Hematopoietic multipotent progenitor cell treated with erythropoietin and hydrocortisone succinate and interleukin-3 and kit ligand, for 4 days (in vitro differentiated cells): ENCODE data around the gene CAVIN4.
A peak's percentile ranks its signal among the peaks of the same experiment; 100 is the strongest.

Experiments
- DNase-seq: peaks from one replicate; pipeline ENCODE4 v3.0.0-alpha.2; 2015

The CAVIN4 gene

GRCh38 chr9:100591139-100591538 is 13.3 kb downstream of the CAVIN4 start:
- no peak for DNase-seq

GRCh38 chr9:100591639-100592412 is 13.9 kb downstream of the CAVIN4 start:
- no peak for DNase-seq

- DNase-seq: peak; percentile 73
These were observed 17.7 kb downstream of the CAVIN4 start for GRCh38 chr9:100595391-100596199.

- no peak for DNase-seq
These were observed 19.4 kb downstream of the CAVIN4 start for GRCh38 chr9:100597236-100597635.

GRCh38 chr9:100598641-100599145 is 20.8 kb downstream of the CAVIN4 start:
- peak; percentile 88 for DNase-seq

- peak; percentile 25 for DNase-seq
These were observed 22.7 kb downstream of the CAVIN4 start for GRCh38 chr9:100600521-100601079.

GRCh38 chr9:100601216-100601615 is 23.3 kb downstream of the CAVIN4 start:
- peak; percentile 88 for DNase-seq

- DNase-seq: peak; percentile 69
These were observed 24.5 kb downstream of the CAVIN4 start for GRCh38 chr9:100602342-100602801.

- no peak for DNase-seq
These were observed 27.5 kb downstream of the CAVIN4 start for GRCh38 chr9:100605405-100605804.

GRCh38 chr9:100619194-100619593 is 41.3 kb downstream of the CAVIN4 start:
- DNase-seq: no peak

- DNase-seq: no peak
These were observed 41.8 kb downstream of the CAVIN4 start for GRCh38 chr9:100619665-100620064.

GRCh38 chr9:100623969-100624368 is 46.1 kb downstream of the CAVIN4 start:
- DNase-seq: no peak

- no peak for DNase-seq
These were observed 49.1 kb downstream of the CAVIN4 start for GRCh38 chr9:100626949-100627348.

GRCh38 chr9:100637787-100638186 is 59.9 kb downstream of the CAVIN4 start:
- DNase-seq: peak; percentile 21
